Measurements from ENCODE around the gene DIAPH3. TPM values are rescaled to one million over a fixed set of nuclear protein-coding genes. Genes with fewer than 3 reads are reported as not detected.

DIAPH3 gene
- total and polyA plus RNA-seq, 10 donors, result 0.07 to 4.1 (median 1.4) TPM

- intact Hi-C loops (cut with DNase I; ENCODE audit: low total_unique reads), result loop anchor here (10.0 kb wide), 1 partner anchor 220 kb away; no protein-coding TSS in a partner anchor
- no peak for DNase-seq
- WGBS, 5 donors, result 8 to 10% (median 9%) methylated on average over 9 of the region's 9 CpGs
Observed at GRCh38 chr13:60164234-60164889, 634 bp upstream of the DIAPH3 start.

DNA sequence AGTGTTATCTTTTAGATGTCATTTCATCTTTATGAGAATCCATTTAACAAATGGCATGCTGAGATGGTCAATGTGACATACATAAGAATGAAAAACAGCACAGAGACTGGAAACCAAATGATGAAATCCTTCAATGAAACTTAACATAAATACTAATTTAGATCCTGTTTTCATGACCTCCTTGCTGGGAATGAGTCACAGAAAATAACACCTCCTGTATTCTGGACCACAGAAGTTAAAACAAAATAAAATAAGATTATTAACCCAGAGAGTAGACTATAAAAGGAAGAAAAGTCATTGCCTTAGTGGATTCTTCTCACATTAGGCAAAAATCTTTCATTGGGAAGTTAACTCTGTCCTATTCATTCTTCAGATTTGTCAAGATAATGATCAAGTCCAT, 1.6 kb downstream of the DIAPH3 start:
- Histone ChIP-seq H3K4me3 (no peak overlapping the region), H3K36me3 (no peaks in the 10 kb centered on the region), H3K9me3 (peaks cover 0 to 4% (median 0%) of the 10 kb centered on the region in 8 donors), H3K4me1 (peaks cover 0 to 34% (median 23%) of the 10 kb centered on the region in 6 donors), H3K27ac (no peak overlapping the region), H3K27me3 (replicated peaks in 1 of 7) (peaks cover 0 to 3% (median 0%) of the 10 kb centered on the region in 7 donors)
- no peak for DNase-seq
- TF ChIP-seq POLR2AphosphoS5 (IDR thresholded peaks at IDR 0.05), result no peak
- TF ChIP-seq, protein P1, sequence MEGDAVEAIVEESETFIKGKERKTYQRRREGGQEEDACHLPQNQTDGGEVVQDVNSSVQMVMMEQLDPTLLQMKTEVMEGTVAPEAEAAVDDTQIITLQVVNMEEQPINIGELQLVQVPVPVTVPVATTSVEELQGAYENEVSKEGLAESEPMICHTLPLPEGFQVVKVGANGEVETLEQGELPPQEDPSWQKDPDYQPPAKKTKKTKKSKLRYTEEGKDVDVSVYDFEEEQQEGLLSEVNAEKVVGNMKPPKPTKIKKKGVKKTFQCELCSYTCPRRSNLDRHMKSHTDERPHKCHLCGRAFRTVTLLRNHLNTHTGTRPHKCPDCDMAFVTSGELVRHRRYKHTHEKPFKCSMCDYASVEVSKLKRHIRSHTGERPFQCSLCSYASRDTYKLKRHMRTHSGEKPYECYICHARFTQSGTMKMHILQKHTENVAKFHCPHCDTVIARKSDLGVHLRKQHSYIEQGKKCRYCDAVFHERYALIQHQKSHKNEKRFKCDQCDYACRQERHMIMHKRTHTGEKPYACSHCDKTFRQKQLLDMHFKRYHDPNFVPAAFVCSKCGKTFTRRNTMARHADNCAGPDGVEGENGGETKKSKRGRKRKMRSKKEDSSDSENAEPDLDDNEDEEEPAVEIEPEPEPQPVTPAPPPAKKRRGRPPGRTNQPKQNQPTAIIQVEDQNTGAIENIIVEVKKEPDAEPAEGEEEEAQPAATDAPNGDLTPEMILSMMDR (IDR thresholded peaks at IDR 0.05 in 8 of 11, conservative IDR thresholded peaks at IDR 0.05 in 3 of 11), result no peak
- TF ChIP-seq POLR2A (IDR thresholded peaks at IDR 0.05), result no peak
- intact Hi-C loops (cut with DNase I; ENCODE audit: low total_unique reads), result loop anchor here (10.0 kb wide), 1 partner anchor 223 kb away; no protein-coding TSS in a partner anchor

More at GRCh38 chr13:60164234-60164889, 634 bp upstream of the DIAPH3 start:
- Histone ChIP-seq H3K36me3 (no peaks in the 10 kb centered on the region), H3K9me3 (no peaks in the 10 kb centered on the region), H3K27me3 (replicated peaks in 1 of 7) (no peaks in the 10 kb centered on the region), H3K4me3 (peak overlapping the region; percentile 56 to 83 (median 64)), H3K27ac (peak overlapping the region; percentile 73 to 88 (median 82)), H3K4me1 (peaks cover 0 to 34% (median 23%) of the 10 kb centered on the region in 6 donors)
- TF ChIP-seq POLR2A (IDR thresholded peaks at IDR 0.05) (no peak), POLR2AphosphoS5 (IDR thresholded peaks at IDR 0.05) (no peak)
- TF ChIP-seq, protein P1 (IDR thresholded peaks at IDR 0.05 in 8 of 11, conservative IDR thresholded peaks at IDR 0.05 in 3 of 11), result no peak

DNA sequence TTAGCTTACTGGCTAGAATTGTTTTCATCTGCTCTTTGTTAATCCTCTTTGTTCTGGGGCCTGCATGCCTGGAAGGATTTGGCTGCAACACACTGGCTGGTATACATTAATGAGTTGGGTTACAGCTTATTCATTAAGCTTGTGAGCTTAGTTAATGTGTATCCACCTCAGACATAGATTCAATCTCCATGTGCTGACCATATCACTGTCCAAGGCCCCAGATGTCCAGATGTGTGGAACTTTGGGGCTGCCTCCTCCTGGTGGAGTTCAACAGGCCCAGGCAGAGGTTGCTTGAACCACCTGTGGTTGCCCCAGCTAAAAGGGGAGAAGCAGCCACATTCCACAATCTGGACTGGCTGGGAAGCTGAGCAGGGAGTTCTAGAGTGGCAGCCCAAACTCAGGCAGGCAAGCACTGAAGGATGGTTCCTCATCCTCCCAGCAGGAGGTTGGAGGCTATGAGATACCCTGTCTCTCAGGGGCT, 5.4 kb downstream of the DIAPH3 start:
- Histone ChIP-seq H3K27ac (no peak overlapping the region), H3K27me3 (replicated peaks in 1 of 7) (peaks cover 0 to 3% (median 0%) of the 10 kb centered on the region in 7 donors), H3K4me1 (peaks cover 0 to 12% (median 5%) of the 10 kb centered on the region in 6 donors), H3K4me3 (no peak overlapping the region), H3K36me3 (no peaks in the 10 kb centered on the region), H3K9me3 (peaks cover 0 to 6% (median 0%) of the 10 kb centered on the region in 8 donors)
- no peak for TF ChIP-seq POLR2A (IDR thresholded peaks at IDR 0.05)
- no peak for TF ChIP-seq POLR2AphosphoS5 (IDR thresholded peaks at IDR 0.05)
- TF ChIP-seq, protein P1 (IDR thresholded peaks at IDR 0.05 in 8 of 11, conservative IDR thresholded peaks at IDR 0.05 in 3 of 11), result no peak
- intact Hi-C loops (cut with DNase I; ENCODE audit: low total_unique reads), result no loop called here
- DNase-seq, result no peak

DNA sequence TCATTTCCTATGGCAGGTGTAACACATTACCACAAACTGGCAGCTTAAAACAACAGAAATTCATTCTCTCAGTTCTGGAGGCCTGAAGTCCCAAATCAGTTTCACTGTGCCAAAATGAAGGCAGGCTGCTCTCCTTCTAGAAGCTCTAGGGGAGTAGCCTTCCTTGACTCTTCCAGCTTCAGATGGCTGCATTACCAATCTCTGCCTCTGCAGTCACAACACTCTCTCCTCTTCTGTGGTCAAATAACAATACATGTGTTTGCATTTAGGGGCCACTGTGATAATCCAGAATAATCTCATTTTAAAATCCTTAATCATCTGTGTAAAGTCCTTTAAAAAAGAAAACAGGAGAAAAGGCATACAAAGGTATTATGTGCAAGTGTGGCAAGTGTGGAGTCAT, 7.8 kb downstream of the DIAPH3 start:
- Histone ChIP-seq H3K4me3 (no peak overlapping the region), H3K27me3 (replicated peaks in 1 of 7) (peaks cover 0 to 3% (median 0%) of the 10 kb centered on the region in 7 donors), H3K27ac (no peak overlapping the region), H3K4me1 (no peaks in the 10 kb centered on the region), H3K36me3 (no peaks in the 10 kb centered on the region), H3K9me3 (peaks cover 0 to 6% (median 0%) of the 10 kb centered on the region in 8 donors)
- no peak for DNase-seq
- intact Hi-C loops (cut with DNase I; ENCODE audit: low total_unique reads), result no loop called here
- TF ChIP-seq POLR2A (IDR thresholded peaks at IDR 0.05) (no peak), POLR2AphosphoS5 (IDR thresholded peaks at IDR 0.05) (no peak)
- TF ChIP-seq, protein P1 (IDR thresholded peaks at IDR 0.05 in 8 of 11, conservative IDR thresholded peaks at IDR 0.05 in 3 of 11), result no peak

Measured in spleen (tissue), 11 donors.